Astrocyte of the cerebellum (primary cell): Measurements from ENCODE around the gene TIPARP.

Experiments used
- DNase-seq: peaks from one replicate; pipeline ENCODE4 v3.0.0-alpha.2; 2011; ENCODE audit warnings: low read depth
- H3K4me3 ChIP-seq: 2 replicates; pipeline ENCODE4 v1.5.1; 2011; ENCODE audit warnings: mild to moderate bottlenecking, low read depth, low read length, moderate library complexity
- CTCF ChIP-seq: IDR thresholded peaks from 2 replicates; pipeline ENCODE4 v1.5.1; 2012; ENCODE audit warnings: low read length, low read depth, moderate library complexity, mild to moderate bottlenecking; ENCODE audit errors: missing control alignments
- in situ Hi-C: cut with HindIII; loops from 2 replicates; pipeline ENCODE4 v1.10.0; 2017; ENCODE audit warnings: low sequenced_read_pairs

TIPARP gene

GRCh38 chr3:156716105-156716862, 41.9 kb downstream of the TIPARP start:
- in situ Hi-C loops, result no loop called here
- no peak for TF ChIP-seq CTCF
- H3K4me3 ChIP-seq, result no peak overlapping the region
- DNase-seq, result no peak

- DNase-seq, result no peak
- TF ChIP-seq CTCF, result no peak
- in situ Hi-C loops, result no loop called here
- H3K4me3 ChIP-seq, result no peak overlapping the region
These were observed 44.4 kb downstream of the TIPARP start for GRCh38 chr3:156718622-156719306.

GRCh38 chr3:156720826-156721225, 46.4 kb downstream of the TIPARP start:
- H3K4me3 ChIP-seq, result no peak overlapping the region
- in situ Hi-C loops, result no loop called here
- DNase-seq, result no peak
- no peak for TF ChIP-seq CTCF

- no peak for TF ChIP-seq CTCF
- in situ Hi-C loops, result no loop called here
- H3K4me3 ChIP-seq, result no peak overlapping the region
- DNase-seq, result no peak
These were observed 47.6 kb downstream of the TIPARP start for GRCh38 chr3:156721687-156722618.

GRCh38 chr3:156723182-156723619, 48.8 kb downstream of the TIPARP start:
- no peak for TF ChIP-seq CTCF
- H3K4me3 ChIP-seq, result no peak overlapping the region
- in situ Hi-C loops, result no loop called here
- no peak for DNase-seq

GRCh38 chr3:156725682-156726081, 51.3 kb downstream of the TIPARP start:
- no peak overlapping the region for H3K4me3 ChIP-seq
- no peak for TF ChIP-seq CTCF
- DNase-seq, result no peak
- in situ Hi-C loops, result no loop called here
